ENCODE data around the gene CCL19. TPM values are rescaled to one million over a fixed set of nuclear protein-coding genes. Genes with fewer than 3 reads are reported as not detected.

CCL19 gene
- total RNA-seq, 4 donors from 2014 or later, result not detected

- DNase-seq, result no peak
- H3K4me1 ChIP-seq, result no peaks in the 10 kb centered on the region
- H3K27me3 ChIP-seq, result no peaks in the 10 kb centered on the region
- TF ChIP-seq POLR2A (IDR thresholded peaks at IDR 0.05), result no peak
- no peak for TF ChIP-seq EP300 (IDR thresholded peaks at IDR 0.05; ENCODE audit: low read depth)
- no peak for TF ChIP-seq POLR2AphosphoS5 (IDR thresholded peaks at IDR 0.05)
- TF ChIP-seq CTCF (IDR thresholded peaks at IDR 0.05), result no peak
- H3K27ac ChIP-seq, result no peak overlapping the region
- intact Hi-C loops (cut with DNase I; ENCODE audit: low total_unique reads), result loop anchor here (5.0 kb wide), 1 partner anchor 649 kb away; no protein-coding TSS in a partner anchor
- 98 to 100% methylated on average over 2 of the region's 2 CpGs for WGBS, 2 donors (ENCODE audit: low coverage in 1 of 2)
- H3K4me3 ChIP-seq, result no peak overlapping the region
- no peaks in the 10 kb centered on the region for H3K9me3 ChIP-seq
- no peaks in the 10 kb centered on the region for H3K36me3 ChIP-seq
- in situ Hi-C loops (cut with MboI; ENCODE audit: low pct_ligation_motif_present in 1 of 4, low pct_unique_long_range_greater_than_20kb in 1 of 4, low sequenced_read_pairs in 3 of 4), result no loop called here
Measured at GRCh38 chr9:34675869-34676268, 15.2 kb downstream of the CCL19 start.

GRCh38 chr9:34675048-34675714 lies 15.9 kb downstream of the CCL19 start:
- Histone ChIP-seq H3K4me1 (no peaks in the 10 kb centered on the region), H3K4me3 (no peak overlapping the region), H3K36me3 (no peaks in the 10 kb centered on the region), H3K27me3 (no peaks in the 10 kb centered on the region), H3K9me3 (no peaks in the 10 kb centered on the region), H3K27ac (no peak overlapping the region)
- TF ChIP-seq POLR2A (IDR thresholded peaks at IDR 0.05), result no peak
- TF ChIP-seq CTCF (IDR thresholded peaks at IDR 0.05), result peak; percentile 44 to 67 (median 54)
- DNase-seq, result peak; percentile 78
- WGBS, 2 donors (ENCODE audit: low coverage in 1 of 2), result 30 to 36% methylated on average over 5 to 10 of the region's 10 CpGs
- in situ Hi-C loops (cut with MboI; ENCODE audit: low pct_ligation_motif_present in 1 of 4, low pct_unique_long_range_greater_than_20kb in 1 of 4, low sequenced_read_pairs in 3 of 4) (no loop called here), intact Hi-C loops (cut with DNase I; ENCODE audit: low total_unique reads) (loop anchor here (5.0 kb wide), 1 partner anchor 648 kb away; no protein-coding TSS in a partner anchor)

- Histone ChIP-seq H3K36me3 (no peaks in the 10 kb centered on the region), H3K9me3 (no peaks in the 10 kb centered on the region), H3K27me3 (no peaks in the 10 kb centered on the region), H3K4me1 (no peaks in the 10 kb centered on the region), H3K27ac (no peak overlapping the region), H3K4me3 (no peak overlapping the region)
- intact Hi-C loops (cut with DNase I; ENCODE audit: low total_unique reads) (no loop called here), in situ Hi-C loops (cut with MboI; ENCODE audit: low pct_ligation_motif_present in 1 of 4, low pct_unique_long_range_greater_than_20kb in 1 of 4, low sequenced_read_pairs in 3 of 4) (no loop called here)
- no peak for DNase-seq
- no peak for TF ChIP-seq POLR2AphosphoS5 (IDR thresholded peaks at IDR 0.05)
- 66 to 67% methylated on average over 3 of the region's 3 CpGs for WGBS, 2 donors (ENCODE audit: low coverage in 1 of 2)
Measured at GRCh38 chr9:34674440-34674839, 16.6 kb downstream of the CCL19 start.

- TF ChIP-seq POLR2AphosphoS5 (IDR thresholded peaks at IDR 0.05), result no peak
- Histone ChIP-seq H3K27me3 (no peaks in the 10 kb centered on the region), H3K9me3 (no peaks in the 10 kb centered on the region), H3K4me3 (no peak overlapping the region), H3K27ac (no peak overlapping the region), H3K4me1 (peaks cover 0 to 6% (median 5%) of the 10 kb centered on the region in 4 donors), H3K36me3 (no peaks in the 10 kb centered on the region)
- WGBS, 2 donors (ENCODE audit: low coverage in 1 of 2), result 80 to 86% methylated on average over 1 of the region's 1 CpG
- intact Hi-C loops (cut with DNase I; ENCODE audit: low total_unique reads) (no loop called here), in situ Hi-C loops (cut with MboI; ENCODE audit: low pct_ligation_motif_present in 1 of 4, low pct_unique_long_range_greater_than_20kb in 1 of 4, low sequenced_read_pairs in 3 of 4) (no loop called here)
- DNase-seq, result no peak
Measured at GRCh38 chr9:34671307-34671706, 19.8 kb downstream of the CCL19 start.

- H3K27me3 ChIP-seq, result no peaks in the 10 kb centered on the region
- no peak for DNase-seq
- no peaks in the 10 kb centered on the region for H3K9me3 ChIP-seq
- H3K4me1 ChIP-seq, result peaks cover 0 to 10% (median 7%) of the 10 kb centered on the region in 4 donors
- H3K4me3 ChIP-seq, result no peak overlapping the region
- no peaks in the 10 kb centered on the region for H3K36me3 ChIP-seq
- in situ Hi-C loops (cut with MboI; ENCODE audit: low pct_ligation_motif_present in 1 of 4, low pct_unique_long_range_greater_than_20kb in 1 of 4, low sequenced_read_pairs in 3 of 4), result no loop called here
- no peak overlapping the region for H3K27ac ChIP-seq
- TF ChIP-seq POLR2A (IDR thresholded peaks at IDR 0.05), result no peak
- TF ChIP-seq EP300 (IDR thresholded peaks at IDR 0.05; ENCODE audit: low read depth), result no peak
- TF ChIP-seq POLR2AphosphoS5 (IDR thresholded peaks at IDR 0.05), result no peak
- no peak for TF ChIP-seq CTCF (IDR thresholded peaks at IDR 0.05)
- WGBS, 2 donors (ENCODE audit: low coverage in 1 of 2), result 96 to 100% methylated on average over 1 to 5 of the region's 5 CpGs
- intact Hi-C loops (cut with DNase I; ENCODE audit: low total_unique reads), result no loop called here
Measured at GRCh38 chr9:34669809-34670562, 21.1 kb downstream of the CCL19 start.

Data from transverse colon (tissue), 4 donors.